GM10248 (cell line): ENCODE measurements around the gene PDK2.

Source experiments
- CTCF ChIA-PET: fragments of 300-600 bp; sonication (Branson Sonifier 250); formaldehyde crosslinking; extraction: SDS; loops from one replicate; lab custom pipeline; 2021; ENCODE audit warnings: antibody characterized with exemption; lab: Yijun Ruan, JAX
- POLR2A ChIA-PET: fragments of 350-650 bp; sonication (Branson Sonifier 250); formaldehyde crosslinking; extraction: SDS; loops from one replicate; lab custom pipeline; 2020; ENCODE audit warnings: antibody characterized with exemption; lab: Yijun Ruan, JAX
- DNase-seq: peaks from one replicate; pipeline ENCODE4 v3.0.0; 2012; ENCODE audit errors: extremely low spot score
- CTCF ChIP-seq: IDR thresholded peaks from 2 replicates; pipeline ENCODE4 v1.5.1; 2012; ENCODE audit warnings: mild to moderate bottlenecking, low read depth; ENCODE audit errors: extremely low read depth, missing control alignments, control extremely low read depth

The PDK2 gene

GRCh38 chr17:50094753-50095619 is at the start of gene PDK2:
PDK2 (plus strand) TSS chr17:50095351; CDS start chr17:50095436, 85 bp downstream.
- ChIA-PET CTCF (interaction anchor here (0.7 to 15.6 kb wide), 65 partner anchors 7 to 638 kb away, joined by 3 to 246 read pairs (median 5); partner anchors contain the start of genes COL1A1, DLX3, ITGA3 and SAMD14), POLR2A (no interaction called here)
- peak; percentile 98 for DNase-seq
- TF ChIP-seq CTCF, result no peak

GRCh38 chr17:50046179-50046578 is 49.0 kb upstream of the PDK2 start:
- ChIA-PET CTCF (interaction anchor here (1.6 to 3.7 kb wide), 3 partner anchors 10 to 48 kb away, joined by 4 to 16 read pairs (median 4); partner anchors contain the start of genes ITGA3 and PDK2), POLR2A (no interaction called here)
- no peak for DNase-seq
- TF ChIP-seq CTCF, result no peak

DNA sequence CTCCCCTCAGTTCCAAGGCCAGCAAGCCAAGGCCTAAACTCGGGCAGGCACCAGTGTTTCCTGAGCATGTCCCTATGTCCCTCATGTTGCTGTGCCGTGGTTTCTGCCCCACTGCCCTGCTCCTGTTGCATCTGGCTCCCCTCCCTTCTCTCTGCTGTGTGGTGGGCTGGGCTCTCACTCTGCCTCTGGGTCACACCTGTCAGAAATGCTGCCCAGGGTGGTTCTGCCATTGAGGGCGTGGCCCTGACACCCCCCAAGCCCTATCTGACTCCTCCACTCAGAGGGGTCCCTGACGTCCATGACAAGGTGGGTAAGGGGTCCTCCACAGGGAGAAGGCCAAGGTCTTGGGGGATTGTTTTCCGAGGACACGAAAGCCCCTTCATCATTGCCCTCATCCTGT is 48.5 kb upstream of the PDK2 start:
- ChIA-PET POLR2A (no interaction called here), CTCF (interaction anchor here (1.2 to 1.7 kb wide), 4 partner anchors 9 to 68 kb away, joined by 3 to 5 read pairs (median 4); partner anchors contain the start of gene ITGA3)
- TF ChIP-seq CTCF, result no peak
- DNase-seq, result no peak

DNA sequence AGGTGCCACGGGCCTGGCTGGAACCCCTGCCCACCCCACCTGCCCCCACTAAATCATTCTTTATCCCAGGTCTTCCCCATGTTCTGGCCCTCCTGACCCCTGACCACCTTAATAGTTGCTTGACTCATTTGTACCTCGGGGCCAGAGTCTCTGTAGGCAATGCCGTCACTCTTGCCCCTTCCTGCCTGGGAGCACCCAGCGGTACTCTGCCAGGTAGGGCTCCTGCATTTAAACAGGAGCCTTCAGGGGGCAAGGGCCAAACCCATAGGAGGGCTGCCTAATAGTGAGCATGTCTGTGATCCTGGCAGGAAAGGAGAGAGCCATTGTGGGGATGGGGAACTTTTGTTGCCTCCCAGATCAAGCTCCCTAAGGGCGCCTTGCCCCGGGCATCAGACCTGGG is 48.1 kb upstream of the PDK2 start:
- CTCF ChIA-PET, result interaction anchor here (1.2 to 1.7 kb wide), 4 partner anchors 9 to 67 kb away, joined by 3 to 5 read pairs (median 4); partner anchors contain the start of gene ITGA3
- DNase-seq, result no peak
- POLR2A ChIA-PET, result no interaction called here

GRCh38 chr17:50047488-50048126 is 47.5 kb upstream of the PDK2 start:
- ChIA-PET CTCF (interaction anchor here (0.9 to 1.2 kb wide), 3 partner anchors 9 to 67 kb away, joined by 3 to 5 read pairs (median 4); partner anchors contain the start of gene ITGA3), POLR2A (no interaction called here)
- TF ChIP-seq CTCF, result no peak
- no peak for DNase-seq

More for the DNA sequence above, 48.1 kb upstream of the PDK2 start:
- no peak for TF ChIP-seq CTCF

- no peak for DNase-seq
- TF ChIP-seq CTCF, result no peak
- ChIA-PET CTCF (interaction anchor here (0.9 to 1.2 kb wide), 3 partner anchors 8 to 66 kb away, joined by 3 to 5 read pairs (median 4); partner anchors contain the start of gene ITGA3), POLR2A (no interaction called here)
Observed at GRCh38 chr17:50048146-50048720, 46.9 kb upstream of the PDK2 start.
